GM23248 (cell line): ENCODE measurements around the gene HNF1B.

Source experiments
- EZH2 ChIP-seq: fragments of 200-600 bp; sonication (generic); IDR thresholded peaks from 2 replicates; pipeline ENCODE4 v1.6.1; 2018; ENCODE audit warnings: antibody characterized with exemption, mild to moderate bottlenecking; ENCODE audit not compliant: insufficient read depth, poor library complexity, severe bottlenecking
- EZH2phosphoT487 ChIP-seq: fragments of 200-600 bp; sonication (generic); IDR thresholded peaks from 2 replicates; pipeline ENCODE4 v1.6.1; 2018; ENCODE audit warnings: antibody characterized with exemption, moderate library complexity, mild to moderate bottlenecking, low read depth; ENCODE audit not compliant: insufficient read depth

GRCh38 chr17:37673386-37673785 lies 71.5 kb downstream of the HNF1B start:
- TF ChIP-seq EZH2 (no peak), EZH2phosphoT487 (no peak)
